ENCODE measurements around the gene ZFYVE28. TPM values are rescaled to one million over a fixed set of nuclear protein-coding genes. Genes with fewer than 3 reads are reported as not detected.

Gene ZFYVE28
- total and polyA plus RNA-seq, 4 donors: 7.0 to 25.9 (median 12.5) TPM

DNA sequence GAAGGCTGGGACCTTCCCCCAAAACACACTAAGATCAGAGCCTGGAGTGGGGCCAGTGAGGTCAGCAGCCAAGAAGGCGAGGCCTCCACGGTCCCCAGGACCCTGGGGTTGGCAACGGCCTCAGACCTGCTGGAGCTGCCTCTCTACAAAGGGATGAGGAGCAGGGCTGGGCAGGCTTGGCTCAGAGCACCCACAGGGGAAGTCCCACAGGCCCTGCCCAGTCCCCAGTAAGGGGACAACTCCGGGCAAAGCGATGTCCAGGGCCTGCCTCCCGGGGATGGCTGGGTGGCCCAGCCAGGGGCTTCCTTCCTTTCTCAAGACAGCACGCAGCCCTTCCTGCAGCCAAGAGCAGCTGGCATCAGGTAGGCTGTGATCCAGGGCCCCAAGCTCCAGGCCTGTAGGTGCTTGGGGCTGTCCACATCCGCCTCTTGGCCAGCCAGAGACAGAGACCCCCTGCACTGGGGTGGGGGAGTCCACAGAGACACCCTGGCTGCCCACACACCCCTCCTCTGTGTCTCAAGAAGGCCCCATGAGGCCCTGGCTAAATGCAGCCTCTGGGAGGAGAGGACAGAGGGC, 162.2 kb downstream of the ZFYVE28 start:
- H3K9me3 ChIP-seq (ENCODE audit: control insufficient read depth, low read length): no peaks in the 10 kb centered on the region
- H3K4me3 ChIP-seq (ENCODE audit: low read length in 2 of 2): no peak overlapping the region
- DNase-seq: peak; percentile 63 to 77
- H3K27ac ChIP-seq (ENCODE audit: low read depth in 1 of 2, low read length in 2 of 2): peak overlapping the region; percentile 20 to 76
- 5 to 12% methylated on average over 7 to 8 of the region's 8 CpGs for WGBS, 2 donors
- H3K36me3 ChIP-seq (ENCODE audit: control insufficient read depth in 1 of 2, insufficient read depth in 2 of 2, low read length in 1 of 2): peaks cover 0 to 2% of the 10 kb centered on the region in 2 donors
- H3K27me3 ChIP-seq (ENCODE audit: control insufficient read depth in 1 of 2, insufficient read depth in 2 of 2, low read length in 1 of 2): no peaks in the 10 kb centered on the region
- ATAC-seq (ENCODE audit: low FRiP score): peak; percentile 45
- intact Hi-C loops (cut with DNase I): loop anchor here in 1 of 2 donors (10.0 kb wide), 1 partner anchor 209 kb away; the partner anchor contains the start of gene RNF4
- H3K4me1 ChIP-seq (ENCODE audit: control insufficient read depth in 1 of 2, insufficient read depth in 2 of 2, low read length in 2 of 2): no peaks in the 10 kb centered on the region

DNA sequence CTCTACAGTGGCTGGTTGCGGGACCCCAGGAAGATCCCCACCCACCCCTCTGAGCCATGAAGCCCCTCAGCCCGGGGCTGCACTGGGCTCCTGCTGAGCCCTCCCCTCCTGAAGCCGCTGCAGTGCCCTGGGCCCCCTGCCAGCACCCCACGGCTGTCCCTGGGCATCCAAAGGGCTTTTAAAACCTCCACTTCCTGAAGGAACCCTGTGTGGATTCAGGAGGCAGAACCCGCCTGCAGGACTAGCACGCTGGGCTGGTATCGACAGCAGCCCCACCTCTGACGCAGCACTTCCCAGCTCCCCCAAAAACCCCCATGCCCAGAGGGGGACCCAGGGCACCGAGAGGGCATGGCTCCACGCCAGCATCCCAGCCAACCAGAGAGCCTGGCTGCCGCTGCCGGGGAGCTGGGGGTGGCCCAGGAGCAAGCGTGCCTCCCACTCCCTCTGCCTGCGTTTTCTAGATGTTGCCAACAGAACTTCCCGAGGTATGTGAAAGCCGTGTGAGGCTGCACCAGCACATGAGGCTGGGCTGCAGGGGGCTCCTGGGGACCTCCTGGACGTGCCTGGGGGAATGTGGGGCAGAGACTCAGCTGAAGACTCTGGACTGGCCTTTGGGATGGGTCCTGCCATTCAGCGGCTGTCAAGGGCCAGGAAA, 162.8 kb downstream of the ZFYVE28 start:
- intact Hi-C loops (cut with DNase I): loop anchor here in 1 of 2 donors (10.0 kb wide), 1 partner anchor 209 kb away; the partner anchor contains the start of gene RNF4
- no peak overlapping the region for H3K4me3 ChIP-seq (ENCODE audit: low read length in 2 of 2)

GRCh38 chr4:2254665-2255500, 163.6 kb downstream of the ZFYVE28 start:
- WGBS, 2 donors: 82 to 84% methylated on average over 32 of the region's 32 CpGs
- H3K36me3 ChIP-seq (ENCODE audit: control insufficient read depth in 1 of 2, insufficient read depth in 2 of 2, low read length in 1 of 2): peaks cover 0 to 7% of the 10 kb centered on the region in 2 donors

More for the DNA sequence above, 162.8 kb downstream of the ZFYVE28 start:
- H3K27me3 ChIP-seq (ENCODE audit: control insufficient read depth in 1 of 2, insufficient read depth in 2 of 2, low read length in 1 of 2): no peaks in the 10 kb centered on the region
- H3K36me3 ChIP-seq (ENCODE audit: control insufficient read depth in 1 of 2, insufficient read depth in 2 of 2, low read length in 1 of 2): peaks cover 0 to 6% of the 10 kb centered on the region in 2 donors
- no peaks in the 10 kb centered on the region for H3K4me1 ChIP-seq (ENCODE audit: control insufficient read depth in 1 of 2, insufficient read depth in 2 of 2, low read length in 2 of 2)
- peak; percentile 56 to 81 for DNase-seq
- no peaks in the 10 kb centered on the region for H3K9me3 ChIP-seq (ENCODE audit: control insufficient read depth, low read length)
- WGBS, 2 donors: 4 to 8% methylated on average over 18 of the region's 18 CpGs
- peak overlapping the region in 1 of 2 donors; percentile 76 for H3K27ac ChIP-seq (ENCODE audit: low read depth in 1 of 2, low read length in 2 of 2)
- ATAC-seq (ENCODE audit: low FRiP score): peak; percentile 43

GRCh38 chr4:2253160-2254084, 165.0 kb downstream of the ZFYVE28 start:
- DNase-seq (peak; percentile 47 to 55), ATAC-seq (ENCODE audit: low FRiP score) (no peak)
- Histone ChIP-seq H3K27me3 (ENCODE audit: control insufficient read depth in 1 of 2, insufficient read depth in 2 of 2, low read length in 1 of 2) (no peaks in the 10 kb centered on the region), H3K4me3 (ENCODE audit: low read length in 2 of 2) (no peak overlapping the region), H3K36me3 (ENCODE audit: control insufficient read depth in 1 of 2, insufficient read depth in 2 of 2, low read length in 1 of 2) (peaks cover 0 to 11% of the 10 kb centered on the region in 2 donors), H3K9me3 (ENCODE audit: control insufficient read depth, low read length) (no peaks in the 10 kb centered on the region), H3K27ac (ENCODE audit: low read depth in 1 of 2, low read length in 2 of 2) (no peak overlapping the region), H3K4me1 (ENCODE audit: control insufficient read depth in 1 of 2, insufficient read depth in 2 of 2, low read length in 2 of 2) (no peaks in the 10 kb centered on the region)
- WGBS, 2 donors: 61 to 68% methylated on average over 32 of the region's 32 CpGs
- intact Hi-C loops (cut with DNase I): loop anchor here in 1 of 2 donors (10.0 kb wide), 1 partner anchor 211 kb away; the partner anchor contains the start of gene RNF4

More at GRCh38 chr4:2254665-2255500, 163.6 kb downstream of the ZFYVE28 start:
- no peak overlapping the region for H3K27ac ChIP-seq (ENCODE audit: low read depth in 1 of 2, low read length in 2 of 2)
- intact Hi-C loops (cut with DNase I): loop anchor here in 1 of 2 donors (10.0 kb wide), 1 partner anchor 210 kb away; the partner anchor contains the start of gene RNF4
- no peaks in the 10 kb centered on the region for H3K4me1 ChIP-seq (ENCODE audit: control insufficient read depth in 1 of 2, insufficient read depth in 2 of 2, low read length in 2 of 2)
- no peaks in the 10 kb centered on the region for H3K9me3 ChIP-seq (ENCODE audit: control insufficient read depth, low read length)
- no peaks in the 10 kb centered on the region for H3K27me3 ChIP-seq (ENCODE audit: control insufficient read depth in 1 of 2, insufficient read depth in 2 of 2, low read length in 1 of 2)
- ATAC-seq (ENCODE audit: low FRiP score) (no peak), DNase-seq (peak; percentile 37 to 66)
- H3K4me3 ChIP-seq (ENCODE audit: low read length in 2 of 2): no peak overlapping the region

DNA sequence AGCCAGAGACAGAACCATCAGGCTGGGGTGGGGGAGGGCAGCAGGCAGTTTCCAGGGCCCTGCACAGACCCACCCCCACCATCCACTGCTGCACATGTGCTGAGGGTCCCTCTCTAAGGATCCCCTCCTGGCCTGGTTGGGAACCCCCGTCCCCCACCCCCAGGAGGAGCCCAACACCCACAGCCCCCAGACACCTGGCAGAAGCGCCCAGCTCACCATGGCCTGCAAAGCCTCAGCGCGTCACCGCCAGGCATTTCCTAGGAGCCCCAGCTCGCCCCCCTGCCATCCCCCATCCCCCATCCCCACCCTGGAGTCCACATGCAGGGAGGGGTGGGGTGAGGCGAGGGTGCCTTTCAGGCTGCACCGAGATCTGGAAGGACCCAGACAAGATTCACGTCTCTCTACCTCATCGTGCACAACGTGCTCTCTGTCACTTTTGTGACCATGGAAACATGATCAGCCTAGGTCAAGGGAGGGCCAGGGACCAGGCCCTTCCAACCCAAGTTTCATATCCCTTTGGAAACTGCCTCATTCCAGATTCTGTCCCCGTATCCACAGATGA, 165.8 kb downstream of the ZFYVE28 start:
- peaks cover 0 to 11% of the 10 kb centered on the region in 2 donors for H3K36me3 ChIP-seq (ENCODE audit: control insufficient read depth in 1 of 2, insufficient read depth in 2 of 2, low read length in 1 of 2)
- H3K27me3 ChIP-seq (ENCODE audit: control insufficient read depth in 1 of 2, insufficient read depth in 2 of 2, low read length in 1 of 2): no peaks in the 10 kb centered on the region
- WGBS, 2 donors: 75 to 80% methylated on average over 11 to 12 of the region's 12 CpGs
- no peak overlapping the region for H3K27ac ChIP-seq (ENCODE audit: low read depth in 1 of 2, low read length in 2 of 2)
- DNase-seq (peak; percentile 41 to 48), ATAC-seq (ENCODE audit: low FRiP score) (no peak)
- H3K4me1 ChIP-seq (ENCODE audit: control insufficient read depth in 1 of 2, insufficient read depth in 2 of 2, low read length in 2 of 2): no peaks in the 10 kb centered on the region
- intact Hi-C loops (cut with DNase I): loop anchor here in 1 of 2 donors (10.0 kb wide), 1 partner anchor 212 kb away; the partner anchor contains the start of gene RNF4
- no peak overlapping the region for H3K4me3 ChIP-seq (ENCODE audit: low read length in 2 of 2)
- H3K9me3 ChIP-seq (ENCODE audit: control insufficient read depth, low read length): no peaks in the 10 kb centered on the region

- Histone ChIP-seq H3K27ac (ENCODE audit: low read depth in 1 of 2, low read length in 2 of 2) (no peak overlapping the region), H3K4me3 (ENCODE audit: low read length in 2 of 2) (no peak overlapping the region), H3K36me3 (ENCODE audit: control insufficient read depth in 1 of 2, insufficient read depth in 2 of 2, low read length in 1 of 2) (peaks cover 0 to 11% of the 10 kb centered on the region in 2 donors), H3K27me3 (ENCODE audit: control insufficient read depth in 1 of 2, insufficient read depth in 2 of 2, low read length in 1 of 2) (no peaks in the 10 kb centered on the region), H3K4me1 (ENCODE audit: control insufficient read depth in 1 of 2, insufficient read depth in 2 of 2, low read length in 2 of 2) (no peaks in the 10 kb centered on the region), H3K9me3 (ENCODE audit: control insufficient read depth, low read length) (no peaks in the 10 kb centered on the region)
- ATAC-seq (ENCODE audit: low FRiP score) (no peak), DNase-seq (peak in 1 of 2 donors; percentile 42)
- 88 to 90% methylated on average over 16 of the region's 16 CpGs for WGBS, 2 donors
- intact Hi-C loops (cut with DNase I): loop anchor here in 1 of 2 donors (10.0 kb wide), 1 partner anchor 213 kb away; the partner anchor contains the start of gene RNF4
Observed at GRCh38 chr4:2251795-2252529, 166.5 kb downstream of the ZFYVE28 start.

DNA sequence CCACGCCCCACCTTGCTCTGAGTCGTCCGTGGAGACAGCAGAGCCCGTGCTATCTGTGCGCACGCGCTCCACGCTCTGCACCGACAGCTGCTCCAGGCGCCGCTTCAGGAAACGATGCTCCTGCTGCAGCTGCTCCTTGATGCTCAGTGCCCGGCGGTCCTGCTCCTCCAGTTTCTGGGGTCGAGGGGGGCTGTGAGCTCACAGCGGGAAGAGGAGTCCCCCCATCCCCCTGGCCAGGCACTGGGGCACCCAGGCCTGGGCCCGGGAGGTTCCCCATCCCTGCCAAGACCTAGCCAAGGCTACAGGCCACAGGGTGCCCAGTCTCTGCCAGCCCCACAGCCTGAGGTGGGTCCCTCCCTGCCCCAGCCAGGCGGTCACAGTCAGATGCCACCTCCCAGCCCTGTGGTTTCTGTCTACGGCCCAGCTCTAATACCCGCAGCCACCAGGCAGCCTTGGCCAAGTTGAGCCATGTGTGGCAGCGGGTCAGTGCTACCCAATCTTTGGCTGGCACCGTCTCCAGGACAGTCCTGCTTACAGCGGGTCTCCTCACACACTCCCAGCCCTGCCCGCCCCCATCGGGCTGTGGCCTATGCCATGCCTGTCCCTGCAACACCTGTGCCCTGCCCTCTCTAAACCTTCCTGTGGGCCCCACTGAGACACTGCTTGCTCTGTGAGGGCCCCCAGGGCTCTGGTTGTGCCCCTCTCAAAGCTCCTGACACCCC, 167.2 kb downstream of the ZFYVE28 start:
- ATAC-seq (ENCODE audit: low FRiP score) (no peak), DNase-seq (peak in 1 of 2 donors; percentile 69)
- Histone ChIP-seq H3K36me3 (ENCODE audit: control insufficient read depth in 1 of 2, insufficient read depth in 2 of 2, low read length in 1 of 2) (peaks cover 0 to 11% of the 10 kb centered on the region in 2 donors), H3K4me3 (ENCODE audit: low read length in 2 of 2) (no peak overlapping the region), H3K27ac (ENCODE audit: low read depth in 1 of 2, low read length in 2 of 2) (no peak overlapping the region), H3K27me3 (ENCODE audit: control insufficient read depth in 1 of 2, insufficient read depth in 2 of 2, low read length in 1 of 2) (no peaks in the 10 kb centered on the region), H3K4me1 (ENCODE audit: control insufficient read depth in 1 of 2, insufficient read depth in 2 of 2, low read length in 2 of 2) (no peaks in the 10 kb centered on the region), H3K9me3 (ENCODE audit: control insufficient read depth, low read length) (no peaks in the 10 kb centered on the region)
- intact Hi-C loops (cut with DNase I): loop anchor here in 1 of 2 donors (10.0 kb wide), 1 partner anchor 214 kb away; the partner anchor contains the start of gene RNF4
- WGBS, 2 donors: 91 to 92% methylated on average over 24 to 25 of the region's 25 CpGs
